C4-2B (cell line): ENCODE data around the gene ZNF350.

Source experiments
- CTCF ChIP-seq: fragments of 450-650 bp; conservative IDR thresholded peaks from 2 replicates; pipeline ENCODE4 v1.5.1; 2017; ENCODE audit warnings: mild to moderate bottlenecking
- ZFX ChIP-seq: fragments of 450-650 bp; IDR thresholded peaks from 2 replicates; pipeline ENCODE4 v1.6.1; 2017

- no peak for TF ChIP-seq CTCF
- no peak for TF ChIP-seq ZFX
These were observed 9.3 kb downstream of the ZNF350 start for GRCh38 chr19:51977346-51977745.
